Kidney (tissue), 14 donors: Measurements from ENCODE around the gene PPDPF. TPM values are rescaled to one million over a fixed set of nuclear protein-coding genes. Genes with fewer than 3 reads are reported as not detected.

Experiments
- DNase-seq, 5 donors: peaks; one replicate each; pipeline ENCODE4 v3.0.0-alpha.2; 2013 to 2020
- FAIRE-seq: peaks from 2 replicates; lab custom pipeline; 2012; peaks lifted over from hg19 to GRCh38; lab: Jason Lieb, UNC
- H3K27ac ChIP-seq, 2 donors: one replicate each; pipeline ENCODE4 v1.7.0; 2013; ENCODE audit warnings: low read depth in 2 of 2, low read length in 2 of 2, inconsistent platforms in 1 of 2
- H3K27me3 ChIP-seq: one replicate; pipeline ENCODE4 v1.7.1; 2013; ENCODE audit warnings: low read length, inconsistent platforms; ENCODE audit not compliant: control insufficient read depth, insufficient read depth
- H3K36me3 ChIP-seq, 3 donors: one replicate each; pipeline versions ENCODE4 v1.7.0 to v1.7.1; 2013; ENCODE audit warnings: low read length in 3 of 3, control low read depth in 1 of 3, inconsistent platforms in 1 of 3; ENCODE audit not compliant: insufficient read depth in 3 of 3, control insufficient read depth in 2 of 3
- H3K4me1 ChIP-seq, 3 donors: one replicate each; pipeline versions ENCODE4 v1.7.0 to v1.7.1; 2013; ENCODE audit warnings: low read length in 3 of 3, inconsistent platforms in 1 of 3, low read depth in 1 of 3; ENCODE audit not compliant: control insufficient read depth in 2 of 3, insufficient read depth in 2 of 3
- H3K4me3 ChIP-seq, 3 donors: one replicate each; pipeline versions ENCODE4 v1.7.0 to v1.8.1; 2013; ENCODE audit warnings: low read length in 3 of 3, control low read depth in 1 of 3, inconsistent platforms in 1 of 3
- H3K9ac ChIP-seq, 3 donors: one replicate each; pipeline versions ENCODE4 v1.7.0 to v1.7.1; 2013; ENCODE audit warnings: low read length in 3 of 3, control low read depth in 1 of 3, inconsistent platforms in 1 of 3
- H3K9me3 ChIP-seq, 3 donors: one replicate each; pipeline versions ENCODE4 v1.7.0 to v1.7.1; 2013; ENCODE audit warnings: low read length in 3 of 3, control low read depth in 1 of 3, inconsistent platforms in 1 of 3; ENCODE audit not compliant: control insufficient read depth in 2 of 3, insufficient read depth in 1 of 3
- CTCF ChIP-seq: IDR thresholded peaks from 3 replicates; pipeline ENCODE4 v1.5.1; 2012; ENCODE audit warnings: mild to moderate bottlenecking, moderate library complexity, borderline replicate concordance; ENCODE audit not compliant: insufficient read depth; ENCODE audit errors: extremely low read depth
- intact Hi-C: fragments of 100-400 bp; cut with DNase I; formaldehyde crosslinking; loops from one replicate; pipeline ENCODE4 v1.11.1; 2022
- polyA plus RNA-seq: library from polyadenylated mRNA; stranded (reverse); fragments of 350-450 nt; fragmentation: Illumina TruSeq; extraction: RNeasy Lipid Tissue Mini Kit (QIAGEN cat#74804); gene quantifications from one replicate; pipeline ENCODE4 v1.2.3, GENCODE V29; 2014; ENCODE audit warnings: low read depth, low replicate concordance; ENCODE audit not compliant: insufficient read depth
- total RNA-seq: library from RNA; stranded (reverse); fragmentation: NEBNext Ultra II Directional; extraction: Animal tissue kit (Norgen Biotek cat#: 25700); gene quantifications from one replicate; pipeline ENCODE4 v1.2.1, GENCODE V29; 2021
- donor health status: control.
- donor health status: control.
- donor health status: control.
- donor health status: control.
- donor health status: control.
- donor health status: DM: yes; HTN: yes; CAD: no.
- donor health status: Normal renal cell carcinoma (clear cell type).

PPDPF gene
- total and polyA plus RNA-seq, 2 donors from 2014 or later = 578 to 961 TPM

GRCh38 chr20:63560856-63561609 is 40.5 kb downstream of the PPDPF start:
- H3K27ac ChIP-seq = no peak overlapping the region
- H3K9me3 ChIP-seq = no peaks in the 10 kb centered on the region
- H3K27me3 ChIP-seq = no peaks in the 10 kb centered on the region
- DNase-seq (no peak), FAIRE-seq (no peak)
- intact Hi-C loops = no loop called here
- H3K4me3 ChIP-seq = no peak overlapping the region
- H3K9ac ChIP-seq = no peak overlapping the region
- no peak for TF ChIP-seq CTCF
- peaks cover 0 to 3% (median 0%) of the 10 kb centered on the region in 3 donors for H3K36me3 ChIP-seq
- no peaks in the 10 kb centered on the region for H3K4me1 ChIP-seq

- Histone ChIP-seq H3K4me3 (no peak overlapping the region), H3K9ac (no peak overlapping the region), H3K27me3 (no peaks in the 10 kb centered on the region), H3K36me3 (peaks cover 0 to 3% (median 0%) of the 10 kb centered on the region in 3 donors), H3K4me1 (no peaks in the 10 kb centered on the region), H3K9me3 (no peaks in the 10 kb centered on the region), H3K27ac (no peak overlapping the region)
- intact Hi-C loops = no loop called here
- no peak for TF ChIP-seq CTCF
- DNase-seq (no peak), FAIRE-seq (no peak)
Observed at GRCh38 chr20:63561624-63562396, 41.2 kb downstream of the PPDPF start.

- Histone ChIP-seq H3K4me1 (no peaks in the 10 kb centered on the region), H3K27ac (no peak overlapping the region), H3K9ac (no peak overlapping the region), H3K9me3 (no peaks in the 10 kb centered on the region), H3K4me3 (no peak overlapping the region), H3K27me3 (no peaks in the 10 kb centered on the region), H3K36me3 (peaks cover 0 to 3% (median 0%) of the 10 kb centered on the region in 3 donors)
- no peak for TF ChIP-seq CTCF
- intact Hi-C loops = no loop called here
- FAIRE-seq (no peak), DNase-seq (no peak)
Observed at GRCh38 chr20:63562461-63563224, 42.1 kb downstream of the PPDPF start.
